Measurements from ENCODE around the gene ATOSB.

- TF ChIP-seq CTCF (IDR thresholded peaks at IDR 0.05 in 8 of 11, conservative IDR thresholded peaks at IDR 0.05 in 3 of 11): no peak
- no peak for TF ChIP-seq POLR2A (IDR thresholded peaks at IDR 0.05)
- peak in 2 of 3 donors; percentile 21 to 51 for TF ChIP-seq POLR2AphosphoS5 (IDR thresholded peaks at IDR 0.05)
Measured at GRCh38 chr9:35060548-35061207, 55.0 kb downstream of the ATOSB start.
